ENCODE data around the gene NUMBL. TPM values are rescaled to one million over a fixed set of nuclear protein-coding genes. Genes with fewer than 3 reads are reported as not detected.
A peak's percentile ranks its signal among the peaks of the same experiment; 100 is the strongest.

Gene NUMBL
- total RNA-seq, 2 donors from 2014 or later = 54.0 to 62.6 TPM

- intact Hi-C loops (cut with DNase I) = loop anchor here in 1 of 2 donors (2.0 to 5.0 kb wide), 2 partner anchors 27 to 35 kb away; partner anchors contain the start of genes ACTMAP, NUMBL and SNRPA
- DNase-seq (ENCODE audit: low spot score) = peak; percentile 89
Observed at GRCh38 chr19:40717325-40717879, 27.0 kb upstream of the NUMBL start.

GRCh38 chr19:40716482-40717324 is 26.3 kb upstream of the NUMBL start, which contains the start of the genes COQ8B and ITPKC:
Gene COQ8B, minus strand, starts transcription at chr19:40716886. Its CDS starts 2,254 bp downstream, at chr19:40714632.
Gene ITPKC, plus strand, starts transcription at chr19:40717112. Its CDS starts 24 bp downstream, at chr19:40717136.
- intact Hi-C loops (cut with DNase I) = loop anchor here in 1 of 2 donors (2.0 to 5.0 kb wide), 2 partner anchors 26 to 36 kb away; partner anchors contain the start of genes ACTMAP, NUMBL and SNRPA
- peak; percentile 100 for DNase-seq (ENCODE audit: low spot score)

- intact Hi-C loops (cut with DNase I) = loop anchor here in 1 of 2 donors (2.0 to 5.0 kb wide), 2 partner anchors 25 to 36 kb away; partner anchors contain the start of genes ACTMAP, NUMBL and SNRPA
- no peak for DNase-seq (ENCODE audit: low spot score)
Observed at GRCh38 chr19:40716031-40716481, 25.6 kb upstream of the NUMBL start.

- peak; percentile 98 for DNase-seq (ENCODE audit: low spot score)
- intact Hi-C loops (cut with DNase I) = loop anchor here in 1 of 2 donors (5.0 kb wide), 1 partner anchor 38 kb away; the partner anchor contains the start of genes ACTMAP and SNRPA
Observed at GRCh38 chr19:40714441-40715299, 24.2 kb upstream of the NUMBL start.

GRCh38 chr19:40713939-40714338 is 23.5 kb upstream of the NUMBL start:
- intact Hi-C loops (cut with DNase I) = no loop called here
- DNase-seq (ENCODE audit: low spot score) = no peak

GRCh38 chr19:40709817-40710216 is 19.4 kb upstream of the NUMBL start:
- intact Hi-C loops (cut with DNase I) = no loop called here
- DNase-seq (ENCODE audit: low spot score) = no peak

- intact Hi-C loops (cut with DNase I) = no loop called here
- no peak for DNase-seq (ENCODE audit: low spot score)
Observed at GRCh38 chr19:40707615-40708014, 17.2 kb upstream of the NUMBL start.

- DNase-seq (ENCODE audit: low spot score) = no peak
- intact Hi-C loops (cut with DNase I) = no loop called here
Observed at GRCh38 chr19:40705950-40706619, 15.6 kb upstream of the NUMBL start.

GRCh38 chr19:40705362-40705651 is 14.9 kb upstream of the NUMBL start:
- intact Hi-C loops (cut with DNase I) = no loop called here
- peak; percentile 92 for DNase-seq (ENCODE audit: low spot score)

GRCh38 chr19:40704491-40705361 is 14.3 kb upstream of the NUMBL start:
- intact Hi-C loops (cut with DNase I) = no loop called here

GRCh38 chr19:40703029-40703755 is 12.7 kb upstream of the NUMBL start:
- intact Hi-C loops (cut with DNase I) = no loop called here
- no peak for DNase-seq (ENCODE audit: low spot score)

More at GRCh38 chr19:40704491-40705361, 14.3 kb upstream of the NUMBL start:
- no peak for DNase-seq (ENCODE audit: low spot score)

GRCh38 chr19:40702337-40703012 is 12.0 kb upstream of the NUMBL start:
- DNase-seq (ENCODE audit: low spot score) = no peak
- intact Hi-C loops (cut with DNase I) = no loop called here

GRCh38 chr19:40701758-40702157 is 11.3 kb upstream of the NUMBL start:
- intact Hi-C loops (cut with DNase I) = no loop called here
- DNase-seq (ENCODE audit: low spot score) = no peak

GRCh38 chr19:40700083-40700482 is 9.6 kb upstream of the NUMBL start:
- intact Hi-C loops (cut with DNase I) = no loop called here
- no peak for DNase-seq (ENCODE audit: low spot score)

- intact Hi-C loops (cut with DNase I) = no loop called here
- no peak for DNase-seq (ENCODE audit: low spot score)
Observed at GRCh38 chr19:40697007-40697406, 6.6 kb upstream of the NUMBL start.

- DNase-seq (ENCODE audit: low spot score) = no peak
- intact Hi-C loops (cut with DNase I) = no loop called here
Observed at GRCh38 chr19:40695881-40696280, 5.4 kb upstream of the NUMBL start.

GRCh38 chr19:40693896-40694295 is 3.4 kb upstream of the NUMBL start:
- intact Hi-C loops (cut with DNase I) = no loop called here
- DNase-seq (ENCODE audit: low spot score) = no peak

Measured in posterior vena cava (tissue), 2 donors.